Activated CD8-positive, alpha-beta T cell treated with anti-CD3 and anti-CD28 coated beads for 36 hours (primary cell): ENCODE measurements around the gene FGF18. TPM values are rescaled to one million over a fixed set of nuclear protein-coding genes. Genes with fewer than 3 reads are reported as not detected.
A peak's percentile ranks its signal among the peaks of the same experiment; 100 is the strongest.

Experiments used
- ATAC-seq: fragments of 200-7000 bp; cut with Tn5 transposase; one replicate; pipeline ENCODE4 v1.10.0; 2021; ENCODE audit warnings: mild to moderate bottlenecking, moderate library complexity
- CTCF ChIA-PET: fragments of 350-600 bp; sonication (Branson Sonifier 250); formaldehyde crosslinking; loops from one replicate; lab custom pipeline; 2021; ENCODE audit warnings: antibody characterized with exemption; lab: Charles Lee
- POLR2A ChIA-PET: fragments of 350-600 bp; sonication (Branson Sonifier 250); formaldehyde crosslinking; loops from one replicate; lab custom pipeline; 2021; ENCODE audit warnings: antibody characterized with exemption; lab: Charles Lee
- DNase-seq: peaks from one replicate; pipeline ENCODE4 v3.0.0-alpha.2; 2020
- H3K27ac Mint-ChIP-seq: one replicate; pipeline ENCODE4 v1.8.0; 2021; ENCODE audit warnings: mild to moderate bottlenecking, mixed read lengths
- H3K27me3 Mint-ChIP-seq: one replicate; pipeline ENCODE4 v1.8.0; 2021; ENCODE audit warnings: mixed read lengths
- H3K36me3 Mint-ChIP-seq: one replicate; pipeline ENCODE4 v1.8.0; 2021; ENCODE audit warnings: low read depth, mixed read lengths
- H3K4me1 Mint-ChIP-seq: one replicate; pipeline ENCODE4 v1.8.0; 2021; ENCODE audit warnings: low read depth, mixed read lengths
- H3K4me3 Mint-ChIP-seq: one replicate; pipeline ENCODE4 v1.8.0; 2021; ENCODE audit warnings: mild to moderate bottlenecking, moderate library complexity, mixed read lengths
- H3K9me3 Mint-ChIP-seq: one replicate; pipeline ENCODE4 v1.8.0; 2021; ENCODE audit warnings: mixed read lengths
- CTCF ChIP-seq: fragments of 200-600 bp; IDR thresholded peaks from one replicate; pipeline ENCODE4 v1.8.0; 2022; ENCODE audit warnings: antibody characterized with exemption, mild to moderate bottlenecking
- intact Hi-C: fragments of 100-400 bp; cut with micrococcal nuclease; formaldehyde crosslinking; loops from one replicate; pipeline ENCODE4 v1.10.0; 2022
- total RNA-seq, 2 experiments: library from RNA; stranded (reverse); gene quantifications; one replicate each; pipeline ENCODE4 v1.2.3, GENCODE V29; 2021

The FGF18 gene
- total RNA-seq, 2 experiments from 2014 or later, result 0.18 TPM; not detected in 1

GRCh38 chr5:171388816-171389168 is 30.7 kb upstream of the FGF18 start:
- intact Hi-C loops, result no loop called here
- peak overlapping the region; percentile 100 for H3K27ac Mint-ChIP-seq
- peaks cover 48% of the 10 kb centered on the region for H3K4me1 Mint-ChIP-seq
- peak; percentile 3 for ATAC-seq
- peak; percentile 71 for DNase-seq
- H3K36me3 Mint-ChIP-seq, result peaks cover 62% of the 10 kb centered on the region
- H3K4me3 Mint-ChIP-seq, result peak overlapping the region; percentile 98
- peaks cover 2% of the 10 kb centered on the region for H3K27me3 Mint-ChIP-seq
- H3K9me3 Mint-ChIP-seq, result no peaks in the 10 kb centered on the region
- ChIA-PET CTCF (interaction anchor here (1.1 to 2.3 kb wide), 3 partner anchors 12 to 24 kb away, joined by 3 to 5 read pairs (median 4); no protein-coding TSS in a partner anchor), POLR2A (interaction anchor here (1.0 to 4.9 kb wide), 16 partner anchors 7 to 798 kb away, joined by 3 to 86 read pairs (median 6); partner anchors contain the start of genes FBXW11 and FGF18)
- TF ChIP-seq CTCF, result no peak

- ATAC-seq, result no peak
- DNase-seq, result peak; percentile 55
- peaks cover 81% of the 10 kb centered on the region for H3K36me3 Mint-ChIP-seq
- peak overlapping the region; percentile 100 for H3K27ac Mint-ChIP-seq
- ChIA-PET POLR2A (interaction anchor here (0.6 to 10.5 kb wide), 4 partner anchors 9 to 22 kb away, joined by 3 to 162 read pairs (median 40); no protein-coding TSS in a partner anchor), CTCF (no interaction called here)
- H3K27me3 Mint-ChIP-seq, result peaks cover 2% of the 10 kb centered on the region
- no peak for TF ChIP-seq CTCF
- intact Hi-C loops, result no loop called here
- H3K4me1 Mint-ChIP-seq, result peaks cover 49% of the 10 kb centered on the region
- H3K9me3 Mint-ChIP-seq, result no peaks in the 10 kb centered on the region
- peak overlapping the region; percentile 98 for H3K4me3 Mint-ChIP-seq
Measured at GRCh38 chr5:171390883-171391677, 28.4 kb upstream of the FGF18 start.

GRCh38 chr5:171391996-171392577 is 27.4 kb upstream of the FGF18 start:
- peak overlapping the region; percentile 98 for H3K4me3 Mint-ChIP-seq
- peaks cover 91% of the 10 kb centered on the region for H3K36me3 Mint-ChIP-seq
- DNase-seq (no peak), ATAC-seq (no peak)
- H3K27me3 Mint-ChIP-seq, result peaks cover 2% of the 10 kb centered on the region
- H3K9me3 Mint-ChIP-seq, result no peaks in the 10 kb centered on the region
- H3K4me1 Mint-ChIP-seq, result peaks cover 50% of the 10 kb centered on the region
- intact Hi-C loops, result no loop called here
- CTCF ChIA-PET, result interaction anchor here (1.0 kb wide), 1 partner anchor 16 kb away, joined by 4 read pairs; no protein-coding TSS in a partner anchor
- no peak for TF ChIP-seq CTCF
- H3K27ac Mint-ChIP-seq, result peak overlapping the region; percentile 82
- POLR2A ChIA-PET, result interaction anchor here (1.6 to 10.5 kb wide), 3 partner anchors 9 to 26 kb away, joined by 3 to 162 read pairs (median 20); no protein-coding TSS in a partner anchor

- POLR2A ChIA-PET, result interaction anchor here (0.6 to 10.5 kb wide), 6 partner anchors 8 to 1407 kb away, joined by 3 to 162 read pairs (median 3); no protein-coding TSS in a partner anchor
- peaks cover 1% of the 10 kb centered on the region for H3K27me3 Mint-ChIP-seq
- no peaks in the 10 kb centered on the region for H3K9me3 Mint-ChIP-seq
- peak overlapping the region; percentile 98 for H3K4me3 Mint-ChIP-seq
- no peak for TF ChIP-seq CTCF
- CTCF ChIA-PET, result interaction anchor here (1.0 kb wide), 1 partner anchor 16 kb away, joined by 4 read pairs; no protein-coding TSS in a partner anchor
- no peak for ATAC-seq
- H3K27ac Mint-ChIP-seq, result peak overlapping the region; percentile 82
- intact Hi-C loops, result no loop called here
- H3K4me1 Mint-ChIP-seq, result peaks cover 56% of the 10 kb centered on the region
- no peak for DNase-seq
- peaks cover 95% of the 10 kb centered on the region for H3K36me3 Mint-ChIP-seq
Measured at GRCh38 chr5:171392585-171393159, 26.8 kb upstream of the FGF18 start.
